ENCODE measurements around the gene KLHL6. TPM values are rescaled to one million over a fixed set of nuclear protein-coding genes. Genes with fewer than 3 reads are reported as not detected.

KLHL6 gene
- total and polyA plus RNA-seq, 4 donors = 0.42 to 3.8 (median 1.0) TPM

GRCh38 chr3:183546625-183547024, 8.9 kb downstream of the KLHL6 start:
- WGBS = 97% methylated on average over 19 of the region's 19 CpGs
- H3K4me3 ChIP-seq (ENCODE audit: low read depth in 1 of 3, low read length in 3 of 3) = no peak overlapping the region

GRCh38 chr3:183545708-183546107, 9.8 kb downstream of the KLHL6 start:
- no peaks in the 10 kb centered on the region for H3K27me3 ChIP-seq (ENCODE audit: control insufficient read depth in 4 of 4, insufficient read depth in 4 of 4, low read length in 3 of 4)
- no peak overlapping the region for H3K9ac ChIP-seq (ENCODE audit: low read depth in 1 of 2, low read length in 2 of 2)
- whole genome bisulfite sequencing = 78% methylated on average over 6 of the region's 6 CpGs
- no peak overlapping the region for H3K27ac ChIP-seq (ENCODE audit: low read depth in 1 of 2, low read length in 2 of 2)
- H3K36me3 ChIP-seq (ENCODE audit: control insufficient read depth in 4 of 4, insufficient read depth in 3 of 4, low read depth in 1 of 4, low read length in 3 of 4) = no peaks in the 10 kb centered on the region
- no peak for DNase-seq (ENCODE audit: low spot score)
- H3K4me3 ChIP-seq (ENCODE audit: low read depth in 1 of 3, low read length in 3 of 3) = no peak overlapping the region
- no peak for TF ChIP-seq EGR1 (IDR thresholded peaks at IDR 0.05; ENCODE audit: low read depth in 2 of 2)
- no peak for TF ChIP-seq YY1 (IDR thresholded peaks at IDR 0.05)
- no peak for TF ChIP-seq FOXA1 (IDR thresholded peaks at IDR 0.05)
- no peak for TF ChIP-seq RXRA (IDR thresholded peaks at IDR 0.05)
- TF ChIP-seq ATF3 (IDR thresholded peaks at IDR 0.05) = no peak
- no peak for TF ChIP-seq REST (IDR thresholded peaks at IDR 0.05)
- TF ChIP-seq FOXA2 (IDR thresholded peaks at IDR 0.05) = no peak
- TF ChIP-seq RAD21 (IDR thresholded peaks at IDR 0.05) = no peak
- TF ChIP-seq HNF4G (IDR thresholded peaks at IDR 0.05) = no peak
- no peak for TF ChIP-seq JUND (IDR thresholded peaks at IDR 0.05)
- H3K4me1 ChIP-seq (ENCODE audit: control insufficient read depth in 4 of 4, insufficient read depth in 4 of 4, low read length in 3 of 4) = peaks cover 2 to 25% (median 13%) of the 10 kb centered on the region in 4 donors
- H3K9me3 ChIP-seq (ENCODE audit: control insufficient read depth in 4 of 4, low read length in 3 of 4) = no peaks in the 10 kb centered on the region

More at GRCh38 chr3:183546625-183547024, 8.9 kb downstream of the KLHL6 start:
- TF ChIP-seq HNF4A (conservative IDR thresholded peaks at IDR 0.05) (no peak), YY1 (IDR thresholded peaks at IDR 0.05) (no peak), SP1 (IDR thresholded peaks at IDR 0.05) (no peak), FOXA2 (IDR thresholded peaks at IDR 0.05) (no peak)
- DNase-seq (ENCODE audit: low spot score) = no peak
- Histone ChIP-seq H3K27me3 (ENCODE audit: control insufficient read depth in 4 of 4, insufficient read depth in 4 of 4, low read length in 3 of 4) (no peaks in the 10 kb centered on the region), H3K4me1 (ENCODE audit: control insufficient read depth in 4 of 4, insufficient read depth in 4 of 4, low read length in 3 of 4) (peaks cover 2 to 25% (median 13%) of the 10 kb centered on the region in 4 donors), H3K36me3 (ENCODE audit: control insufficient read depth in 4 of 4, insufficient read depth in 3 of 4, low read depth in 1 of 4, low read length in 3 of 4) (no peaks in the 10 kb centered on the region), H3K9ac (ENCODE audit: low read depth in 1 of 2, low read length in 2 of 2) (no peak overlapping the region), H3K27ac (ENCODE audit: low read depth in 1 of 2, low read length in 2 of 2) (no peak overlapping the region), H3K9me3 (ENCODE audit: control insufficient read depth in 4 of 4, low read length in 3 of 4) (no peaks in the 10 kb centered on the region)

- 93% methylated on average over 4 of the region's 4 CpGs for WGBS
- no peak overlapping the region for H3K4me3 ChIP-seq (ENCODE audit: low read depth in 1 of 3, low read length in 3 of 3)
- DNase-seq (ENCODE audit: low spot score) = no peak
- no peak overlapping the region for H3K9ac ChIP-seq (ENCODE audit: low read depth in 1 of 2, low read length in 2 of 2)
- H3K27ac ChIP-seq (ENCODE audit: low read depth in 1 of 2, low read length in 2 of 2) = no peak overlapping the region
- peaks cover 0 to 7% (median 0%) of the 10 kb centered on the region in 4 donors for H3K4me1 ChIP-seq (ENCODE audit: control insufficient read depth in 4 of 4, insufficient read depth in 4 of 4, low read length in 3 of 4)
- no peaks in the 10 kb centered on the region for H3K36me3 ChIP-seq (ENCODE audit: control insufficient read depth in 4 of 4, insufficient read depth in 3 of 4, low read depth in 1 of 4, low read length in 3 of 4)
- H3K27me3 ChIP-seq (ENCODE audit: control insufficient read depth in 4 of 4, insufficient read depth in 4 of 4, low read length in 3 of 4) = no peaks in the 10 kb centered on the region
- no peaks in the 10 kb centered on the region for H3K9me3 ChIP-seq (ENCODE audit: control insufficient read depth in 4 of 4, low read length in 3 of 4)
- TF ChIP-seq RAD21 (IDR thresholded peaks at IDR 0.05) (no peak), EGR1 (IDR thresholded peaks at IDR 0.05; ENCODE audit: low read depth in 2 of 2) (no peak), FOXA2 (IDR thresholded peaks at IDR 0.05) (no peak), ZBTB33 (IDR thresholded peaks at IDR 0.05) (no peak), REST (IDR thresholded peaks at IDR 0.05) (no peak), YY1 (IDR thresholded peaks at IDR 0.05) (no peak), ATF3 (IDR thresholded peaks at IDR 0.05) (no peak), NR2F2 (IDR thresholded peaks at IDR 0.05) (no peak), CTCF (IDR thresholded peaks at IDR 0.05; ENCODE audit: low read depth, low read length, missing input control) (no peak), TAF1 (conservative IDR thresholded peaks at IDR 0.05) (no peak), SP1 (IDR thresholded peaks at IDR 0.05) (no peak), RXRA (IDR thresholded peaks at IDR 0.05) (no peak), FOXA1 (IDR thresholded peaks at IDR 0.05) (no peak)
These were observed 13.2 kb downstream of the KLHL6 start for GRCh38 chr3:183542355-183542754.

Data from liver (tissue), 9 donors.